Activated B cell treated with CpG ODN at 0.5 μM for 24 hours (primary cell): ENCODE measurements around the gene GAGE1. TPM values are rescaled to one million over a fixed set of nuclear protein-coding genes. Genes with fewer than 3 reads are reported as not detected.
"Not testable (repeated sequence)": the region's sequence is repeated elsewhere in the genome, so short reads cannot be mapped to it uniquely, and the experiment has no call there.

Source experiments
- ATAC-seq: fragments of 200-7000 bp; cut with Tn5 transposase; one replicate; pipeline ENCODE4 v1.10.0; 2021; ENCODE audit warnings: low read depth, mild to moderate bottlenecking, moderate library complexity
- CTCF ChIA-PET: fragments of 350-600 bp; sonication (Branson Sonifier 250); formaldehyde crosslinking; loops from one replicate; lab custom pipeline; 2021; ENCODE audit warnings: antibody characterized with exemption; lab: Charles Lee
- POLR2A ChIA-PET: fragments of 350-600 bp; sonication (Branson Sonifier 250); formaldehyde crosslinking; loops from one replicate; lab custom pipeline; 2021; ENCODE audit warnings: antibody characterized with exemption; lab: Charles Lee
- DNase-seq: peaks from one replicate; pipeline ENCODE4 v3.0.0; 2022
- H3K27ac Mint-ChIP-seq: one replicate; pipeline ENCODE4 v1.8.0; 2020; ENCODE audit warnings: mixed read lengths
- H3K27me3 Mint-ChIP-seq: one replicate; pipeline ENCODE4 v1.8.0; 2021; ENCODE audit warnings: mixed read lengths
- H3K36me3 Mint-ChIP-seq: one replicate; pipeline ENCODE4 v1.8.0; 2021; ENCODE audit warnings: low read depth, mixed read lengths
- H3K4me1 Mint-ChIP-seq: one replicate; pipeline ENCODE4 v1.8.0; 2021; ENCODE audit warnings: mixed read lengths
- H3K4me3 Mint-ChIP-seq: one replicate; pipeline ENCODE4 v1.8.0; 2020; ENCODE audit warnings: mild to moderate bottlenecking, mixed read lengths
- H3K9me3 Mint-ChIP-seq: one replicate; pipeline ENCODE4 v1.8.0; 2020; ENCODE audit warnings: mixed read lengths
- intact Hi-C: fragments of 100-400 bp; cut with micrococcal nuclease; formaldehyde crosslinking; loops from one replicate; pipeline ENCODE4 v1.15.1; 2024
- total RNA-seq: library from RNA; stranded (reverse); gene quantifications from 2 replicates; pipeline ENCODE4 v1.2.3, GENCODE V29; 2022

Gene GAGE1
- not detected in 2 replicates for total RNA-seq

GRCh38 chrX:49598720-49599119 is at the start of gene GAGE1:
Gene GAGE1, plus strand, starts transcription at chrX:49599020. Its CDS starts 1,155 bp downstream, at chrX:49600175.
- H3K27ac Mint-ChIP-seq, POLR2A ChIA-PET, H3K4me3 Mint-ChIP-seq, H3K4me1 Mint-ChIP-seq, ATAC-seq, H3K36me3 Mint-ChIP-seq, intact Hi-C loops, CTCF ChIA-PET, H3K9me3 Mint-ChIP-seq, H3K27me3 Mint-ChIP-seq, DNase-seq: not testable (repeated sequence)

GRCh38 chrX:49550989-49551388 is 47.8 kb upstream of the GAGE1 start, which contains the start of gene GAGE12E:
Gene GAGE12E, plus strand, starts transcription at chrX:49551289. Its CDS starts 1,155 bp downstream, at chrX:49552444.
- DNase-seq, H3K27me3 Mint-ChIP-seq, H3K4me3 Mint-ChIP-seq, H3K4me1 Mint-ChIP-seq, H3K27ac Mint-ChIP-seq, POLR2A ChIA-PET, CTCF ChIA-PET, ATAC-seq, intact Hi-C loops, H3K36me3 Mint-ChIP-seq, H3K9me3 Mint-ChIP-seq: not testable (repeated sequence)

GRCh38 chrX:49560542-49560941 is 38.3 kb upstream of the GAGE1 start, which contains the start of gene GAGE12F:
Gene GAGE12F, plus strand, starts transcription at chrX:49560842. Its CDS starts 1,155 bp downstream, at chrX:49561997.
- intact Hi-C loops, H3K4me1 Mint-ChIP-seq, DNase-seq, ATAC-seq, H3K9me3 Mint-ChIP-seq, H3K27me3 Mint-ChIP-seq, H3K36me3 Mint-ChIP-seq, H3K4me3 Mint-ChIP-seq, POLR2A ChIA-PET, H3K27ac Mint-ChIP-seq, CTCF ChIA-PET: not testable (repeated sequence)

- H3K9me3 Mint-ChIP-seq, H3K27ac Mint-ChIP-seq, CTCF ChIA-PET, H3K4me3 Mint-ChIP-seq, H3K4me1 Mint-ChIP-seq, H3K36me3 Mint-ChIP-seq, ATAC-seq, H3K27me3 Mint-ChIP-seq, DNase-seq, POLR2A ChIA-PET, intact Hi-C loops: not testable (repeated sequence)
Measured at GRCh38 chrX:49568728-49569127, 30.1 kb upstream of the GAGE1 start.

- H3K27me3 Mint-ChIP-seq, H3K4me3 Mint-ChIP-seq, ATAC-seq, H3K36me3 Mint-ChIP-seq, H3K4me1 Mint-ChIP-seq, DNase-seq, POLR2A ChIA-PET, intact Hi-C loops, H3K27ac Mint-ChIP-seq, CTCF ChIA-PET, H3K9me3 Mint-ChIP-seq: not testable (repeated sequence)
Measured at GRCh38 chrX:49569152-49569551, 29.7 kb upstream of the GAGE1 start.

GRCh38 chrX:49570100-49570499 is 28.7 kb upstream of the GAGE1 start, which contains the start of gene GAGE12G:
Gene GAGE12G, plus strand, starts transcription at chrX:49570400. Its CDS starts 1,155 bp downstream, at chrX:49571555.
- H3K9me3 Mint-ChIP-seq, H3K36me3 Mint-ChIP-seq, H3K4me3 Mint-ChIP-seq, H3K27ac Mint-ChIP-seq, ATAC-seq, H3K27me3 Mint-ChIP-seq, CTCF ChIA-PET, intact Hi-C loops, DNase-seq, H3K4me1 Mint-ChIP-seq, POLR2A ChIA-PET: not testable (repeated sequence)

- POLR2A ChIA-PET, intact Hi-C loops, H3K27ac Mint-ChIP-seq, H3K4me1 Mint-ChIP-seq, ATAC-seq, DNase-seq, H3K27me3 Mint-ChIP-seq, H3K4me3 Mint-ChIP-seq, CTCF ChIA-PET, H3K36me3 Mint-ChIP-seq, H3K9me3 Mint-ChIP-seq: not testable (repeated sequence)
Measured at GRCh38 chrX:49579649-49580048, 19.2 kb upstream of the GAGE1 start, which contains the start of gene GAGE12H. Gene GAGE12H, plus strand, starts transcription at chrX:49579949. Its CDS starts 1,155 bp downstream, at chrX:49581104.

- H3K36me3 Mint-ChIP-seq, DNase-seq, H3K27ac Mint-ChIP-seq, H3K27me3 Mint-ChIP-seq, H3K4me3 Mint-ChIP-seq, ATAC-seq, POLR2A ChIA-PET, intact Hi-C loops, H3K9me3 Mint-ChIP-seq, H3K4me1 Mint-ChIP-seq, CTCF ChIA-PET: not testable (repeated sequence)
Measured at GRCh38 chrX:49589196-49589595, 9.6 kb upstream of the GAGE1 start, which contains the start of gene GAGE2A. Gene GAGE2A, plus strand, starts transcription at chrX:49589496. Its CDS starts 1,155 bp downstream, at chrX:49590651.

- H3K36me3 Mint-ChIP-seq, ATAC-seq, CTCF ChIA-PET, H3K27me3 Mint-ChIP-seq, H3K4me3 Mint-ChIP-seq, H3K27ac Mint-ChIP-seq, intact Hi-C loops, DNase-seq, H3K4me1 Mint-ChIP-seq, POLR2A ChIA-PET, H3K9me3 Mint-ChIP-seq: not testable (repeated sequence)
Measured at GRCh38 chrX:49589769-49590478, 8.9 kb upstream of the GAGE1 start.

GRCh38 chrX:49590488-49590887 is 8.3 kb upstream of the GAGE1 start:
- H3K4me3 Mint-ChIP-seq, H3K4me1 Mint-ChIP-seq, DNase-seq, H3K9me3 Mint-ChIP-seq, ATAC-seq, H3K36me3 Mint-ChIP-seq, H3K27ac Mint-ChIP-seq, intact Hi-C loops, H3K27me3 Mint-ChIP-seq, CTCF ChIA-PET, POLR2A ChIA-PET: not testable (repeated sequence)
